SHP77 treated with DMSO at 0.1 percent for 48 hours (cell line): ENCODE measurements around the gene PRKCZ.
"Not testable (repeated sequence)": the region's sequence is repeated elsewhere in the genome, so short reads cannot be mapped to it uniquely, and the experiment has no call there.

Experiments
- DNase-seq: peaks from one replicate; lab custom pipeline; 2025; lab: John Stamatoyannopoulos, UW

Gene PRKCZ

GRCh38 chr1:2119886-2120285 is 69.7 kb downstream of the PRKCZ start:
- DNase-seq, result no peak

GRCh38 chr1:2121101-2121691 is 71.0 kb downstream of the PRKCZ start:
- DNase-seq, result no peak

- DNase-seq, result not testable (repeated sequence)
Observed at GRCh38 chr1:2121794-2122193, 71.6 kb downstream of the PRKCZ start.

GRCh38 chr1:2124446-2125198 is 74.4 kb downstream of the PRKCZ start:
- DNase-seq, result no peak

- no peak for DNase-seq
Observed at GRCh38 chr1:2125350-2126211, 75.4 kb downstream of the PRKCZ start.

- no peak for DNase-seq
Observed at GRCh38 chr1:2126331-2127186, 76.3 kb downstream of the PRKCZ start.

- no peak for DNase-seq
Observed at GRCh38 chr1:2127187-2128145, 77.3 kb downstream of the PRKCZ start.

- no peak for DNase-seq
Observed at GRCh38 chr1:2128189-2128901, 78.1 kb downstream of the PRKCZ start.

- DNase-seq, result no peak
Observed at GRCh38 chr1:2129256-2129943, 79.2 kb downstream of the PRKCZ start.

GRCh38 chr1:2130156-2130555 is 79.9 kb downstream of the PRKCZ start:
- DNase-seq, result no peak

GRCh38 chr1:2130871-2131289 is 80.7 kb downstream of the PRKCZ start:
- DNase-seq, result no peak

- DNase-seq, result peak; percentile 16
Observed at GRCh38 chr1:2132222-2133038, 82.2 kb downstream of the PRKCZ start.

GRCh38 chr1:2133039-2133878 is 83.0 kb downstream of the PRKCZ start:
- DNase-seq, result peak; percentile 79

- no peak for DNase-seq
Observed at GRCh38 chr1:2133879-2134215, 83.6 kb downstream of the PRKCZ start.

- no peak for DNase-seq
Observed at GRCh38 chr1:2134266-2134620, 84.0 kb downstream of the PRKCZ start.

- DNase-seq, result no peak
Observed at GRCh38 chr1:2134621-2135307, 84.6 kb downstream of the PRKCZ start.

GRCh38 chr1:2135441-2135841 is 85.2 kb downstream of the PRKCZ start:
- no peak for DNase-seq
